Esophagus squamous epithelium (tissue), 5 donors: ENCODE measurements around the gene AFDN. TPM values are rescaled to one million over a fixed set of nuclear protein-coding genes. Genes with fewer than 3 reads are reported as not detected.

Experiments
- DNase-seq: peaks from one replicate; lab custom pipeline; 2025; lab: John Stamatoyannopoulos, UW
- H3K27ac ChIP-seq, 4 donors: fragments of 200-600 bp; sonication (generic); one replicate each; pipeline ENCODE4 v1.5.1; 2016 to 2019; ENCODE audit warnings: mild to moderate bottlenecking in 1 of 4
- H3K27me3 ChIP-seq, 4 donors: fragments of 200-600 bp; sonication (generic); 1 replicate in 3 of 4; 2 replicates in 1 of 4; pipeline versions ENCODE4 v1.5.1 to v1.6.0; 2017 to 2021; ENCODE audit warnings: antibody characterized with exemption in 1 of 4
- H3K36me3 ChIP-seq, 3 donors: fragments of 200-600 bp; sonication (generic); one replicate each; pipeline ENCODE4 v1.5.1; 2016 to 2019
- H3K4me1 ChIP-seq, 3 donors: fragments of 200-600 bp; sonication (generic); one replicate each; pipeline ENCODE4 v1.5.1; 2017 to 2019
- H3K4me3 ChIP-seq, 4 donors: fragments of 200-600 bp; sonication (generic); 1 replicate in 3 of 4; 2 replicates in 1 of 4; pipeline ENCODE4 v1.5.1; 2016 to 2019; ENCODE audit warnings: mild to moderate bottlenecking in 2 of 4, moderate library complexity in 1 of 4
- H3K9me3 ChIP-seq, 3 donors: fragments of 200-600 bp; sonication (generic); one replicate each; pipeline ENCODE4 v1.5.1; 2016 to 2019
- POLR2A ChIP-seq, 4 donors: fragments of 450-650 bp; IDR thresholded peaks; one replicate each; pipeline ENCODE4 v1.6.1; 2017; ENCODE audit warnings: antibody characterized with exemption in 4 of 4, mild to moderate bottlenecking in 4 of 4, moderate library complexity in 3 of 4
- WGBS, 2 donors: methylation state at CpG; one replicate each; pipeline ENCODE4 v1.1.5; 2018; 5-methylcytosine and 5-hydroxymethylcytosine counted together
- intact Hi-C: fragments of 100-400 bp; cut with DNase I; formaldehyde crosslinking; loops from one replicate; pipeline ENCODE4 v1.15.0; 2022
- total RNA-seq, 4 donors: library from RNA; depleted of rRNA; stranded (reverse); fragments of >200 nt; gene quantifications; one replicate each; pipeline ENCODE4 v1.1.0, GENCODE V29; 2016
- TF ChIP-seq, protein P1 (sequence below), 6 experiments: fragments of 450-650 bp in 4 of 6; fragments of 200-600 bp in 2 of 6; sonication (generic) in 2 of 6; IDR thresholded peaks; one replicate each; pipeline ENCODE4 v1.5.1; 2016 to 2019; ENCODE audit warnings: antibody characterized with exemption in 6 of 6, mild to moderate bottlenecking in 4 of 6, moderate library complexity in 4 of 6
- donor health status: DM: yes; HTN: yes; CAD: no.

The AFDN gene
- total RNA-seq, 4 donors from 2014 or later: 93.8 to 250 (median 204) TPM

DNA sequence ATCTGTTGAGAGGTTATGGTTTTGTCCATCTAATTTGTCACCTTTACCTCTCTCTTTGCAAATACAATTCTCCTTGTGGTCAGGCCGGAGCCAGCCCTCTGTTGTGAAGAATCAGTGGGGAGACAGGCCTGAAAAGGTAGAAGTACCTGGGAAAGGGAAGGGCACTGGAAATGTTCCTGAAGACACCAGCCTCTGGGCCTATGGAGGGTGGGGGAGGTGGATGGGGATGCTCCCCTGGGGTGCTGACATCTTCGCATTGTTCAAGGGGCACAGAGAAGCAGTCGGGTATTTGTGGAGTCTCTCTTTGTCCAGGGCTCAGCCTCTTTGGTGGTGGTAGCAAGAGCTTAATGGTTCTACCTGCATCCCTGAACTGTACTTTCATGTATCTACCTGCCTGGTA lies 24.4 kb upstream of the AFDN start:
- TF ChIP-seq POLR2A (IDR thresholded peaks at IDR 0.05): no peak
- TF ChIP-seq, protein P1, sequence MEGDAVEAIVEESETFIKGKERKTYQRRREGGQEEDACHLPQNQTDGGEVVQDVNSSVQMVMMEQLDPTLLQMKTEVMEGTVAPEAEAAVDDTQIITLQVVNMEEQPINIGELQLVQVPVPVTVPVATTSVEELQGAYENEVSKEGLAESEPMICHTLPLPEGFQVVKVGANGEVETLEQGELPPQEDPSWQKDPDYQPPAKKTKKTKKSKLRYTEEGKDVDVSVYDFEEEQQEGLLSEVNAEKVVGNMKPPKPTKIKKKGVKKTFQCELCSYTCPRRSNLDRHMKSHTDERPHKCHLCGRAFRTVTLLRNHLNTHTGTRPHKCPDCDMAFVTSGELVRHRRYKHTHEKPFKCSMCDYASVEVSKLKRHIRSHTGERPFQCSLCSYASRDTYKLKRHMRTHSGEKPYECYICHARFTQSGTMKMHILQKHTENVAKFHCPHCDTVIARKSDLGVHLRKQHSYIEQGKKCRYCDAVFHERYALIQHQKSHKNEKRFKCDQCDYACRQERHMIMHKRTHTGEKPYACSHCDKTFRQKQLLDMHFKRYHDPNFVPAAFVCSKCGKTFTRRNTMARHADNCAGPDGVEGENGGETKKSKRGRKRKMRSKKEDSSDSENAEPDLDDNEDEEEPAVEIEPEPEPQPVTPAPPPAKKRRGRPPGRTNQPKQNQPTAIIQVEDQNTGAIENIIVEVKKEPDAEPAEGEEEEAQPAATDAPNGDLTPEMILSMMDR (IDR thresholded peaks at IDR 0.05): no peak
- H3K4me3 ChIP-seq: no peak overlapping the region
- no peak overlapping the region for H3K27ac ChIP-seq
- 84 to 86% methylated on average over 3 of the region's 3 CpGs for WGBS, 2 donors
- no peaks in the 10 kb centered on the region for H3K9me3 ChIP-seq
- no peak for DNase-seq
- no peaks in the 10 kb centered on the region for H3K36me3 ChIP-seq
- H3K4me1 ChIP-seq: peaks cover 0 to 20% (median 0%) of the 10 kb centered on the region in 3 donors
- H3K27me3 ChIP-seq: peaks cover 0 to 24% (median 0%) of the 10 kb centered on the region in 4 donors
- intact Hi-C loops: no loop called here

DNA sequence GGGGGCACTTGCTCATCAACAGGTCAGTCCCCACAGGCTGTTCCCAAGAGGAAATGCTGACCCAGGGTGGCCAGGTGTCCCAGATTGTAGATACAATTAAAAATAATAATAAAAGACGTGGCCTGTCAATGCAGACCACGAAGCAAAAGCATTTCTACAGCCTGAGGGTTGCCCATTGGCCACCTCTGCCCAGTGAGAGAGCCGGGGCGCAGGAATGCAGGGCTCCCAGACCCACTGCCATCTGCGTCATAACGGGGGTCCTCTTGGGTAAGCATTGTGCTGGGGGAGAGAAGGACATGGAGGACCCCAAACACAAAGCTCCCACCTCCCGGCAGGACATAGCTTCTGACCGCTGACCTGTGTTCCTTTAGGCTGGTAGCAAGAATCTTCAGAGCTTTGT lies 22.9 kb upstream of the AFDN start:
- Histone ChIP-seq H3K4me3 (no peak overlapping the region), H3K36me3 (no peaks in the 10 kb centered on the region), H3K4me1 (peaks cover 0 to 19% (median 0%) of the 10 kb centered on the region in 3 donors), H3K27ac (no peak overlapping the region), H3K27me3 (peaks cover 0 to 9% (median 0%) of the 10 kb centered on the region in 4 donors), H3K9me3 (no peaks in the 10 kb centered on the region)
- DNase-seq: no peak
- TF ChIP-seq, protein P1 (IDR thresholded peaks at IDR 0.05): no peak
- TF ChIP-seq POLR2A (IDR thresholded peaks at IDR 0.05): no peak
- intact Hi-C loops: no loop called here
- 89% methylated on average over 2 to 8 of the region's 8 CpGs for WGBS, 2 donors

DNA sequence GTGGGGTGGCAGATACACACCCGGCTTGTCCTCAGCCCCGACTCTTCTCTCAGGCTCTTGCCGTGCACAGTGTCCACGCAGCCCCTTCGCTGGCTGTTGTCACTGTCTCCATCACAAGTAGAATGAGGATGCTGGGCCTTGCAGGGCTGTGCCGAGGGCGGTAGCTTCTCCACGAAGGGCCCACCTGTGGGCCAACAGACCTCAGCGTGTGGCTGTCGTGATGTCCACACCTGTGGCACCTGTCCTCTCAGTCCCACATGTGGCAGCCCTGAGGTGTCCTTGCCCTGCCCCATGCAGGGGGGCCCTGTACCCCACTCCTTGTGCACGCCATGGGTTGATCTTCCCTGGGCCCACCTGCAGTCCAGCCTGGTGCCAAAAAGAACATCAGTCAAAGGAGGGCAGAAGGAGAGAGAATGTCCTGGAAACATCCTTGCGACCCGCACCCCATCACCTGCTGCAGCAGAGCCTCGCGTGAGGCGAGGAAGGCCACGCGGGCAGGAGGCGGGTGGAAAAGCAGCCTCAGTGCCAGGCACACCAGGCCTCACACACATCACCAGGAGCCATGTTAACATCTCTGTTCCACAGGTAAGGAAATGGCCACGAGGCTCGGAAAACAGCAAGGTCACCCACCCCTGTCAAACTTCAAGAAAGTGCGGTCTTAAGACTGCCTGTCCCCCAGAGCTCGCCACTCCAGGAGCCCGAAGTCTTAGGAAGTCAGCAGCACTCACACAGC lies 22.3 kb upstream of the AFDN start:
- no peak for TF ChIP-seq POLR2A (IDR thresholded peaks at IDR 0.05)
- TF ChIP-seq, protein P1 (IDR thresholded peaks at IDR 0.05): no peak
- intact Hi-C loops: no loop called here
- DNase-seq: no peak

DNA sequence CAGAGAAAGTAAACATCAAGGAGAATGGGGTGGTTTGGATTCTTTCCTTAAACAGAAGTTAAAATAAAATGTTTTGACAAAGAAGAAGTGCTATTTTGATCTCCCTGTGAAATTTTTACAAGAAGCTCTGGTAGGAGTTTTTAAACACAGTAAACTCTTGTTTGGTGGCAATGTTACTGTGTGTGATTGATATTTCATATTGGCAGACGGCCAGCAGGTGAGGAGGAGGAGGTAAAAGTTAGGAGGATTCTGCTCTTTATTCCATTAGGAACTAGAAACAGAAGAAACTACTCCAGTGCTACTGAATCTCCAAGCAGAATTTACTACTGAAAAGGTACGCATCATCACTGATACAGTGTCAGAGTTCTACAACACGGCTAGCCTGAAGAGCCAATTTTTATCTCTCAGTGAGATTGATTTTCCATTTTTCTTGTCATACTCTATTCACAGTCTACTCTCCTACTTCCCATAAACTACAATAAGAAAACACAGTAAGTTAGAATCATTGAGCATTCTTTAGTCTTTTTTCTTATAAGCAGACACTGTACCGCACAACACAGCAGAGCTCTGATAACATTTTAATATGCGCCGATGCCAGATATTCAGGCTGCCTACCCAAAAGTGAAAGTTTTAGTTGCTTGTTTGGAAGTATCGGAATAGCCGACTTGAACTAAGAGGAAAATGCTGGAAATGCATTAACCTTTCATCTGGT lies 21.2 kb upstream of the AFDN start:
- no peak for DNase-seq
- peaks cover 0 to 9% (median 1%) of the 10 kb centered on the region in 4 donors for H3K27me3 ChIP-seq
- no peaks in the 10 kb centered on the region for H3K36me3 ChIP-seq
- no peak overlapping the region for H3K27ac ChIP-seq
- no peaks in the 10 kb centered on the region for H3K9me3 ChIP-seq
- H3K4me1 ChIP-seq: peaks cover 0 to 12% (median 0%) of the 10 kb centered on the region in 3 donors
- H3K4me3 ChIP-seq: no peak overlapping the region
- TF ChIP-seq POLR2A (IDR thresholded peaks at IDR 0.05): no peak
- TF ChIP-seq, protein P1 (IDR thresholded peaks at IDR 0.05): no peak
- intact Hi-C loops: no loop called here
- 46 to 71% methylated on average over 8 of the region's 8 CpGs for WGBS, 2 donors

More for the DNA sequence above, 22.3 kb upstream of the AFDN start:
- H3K27me3 ChIP-seq: peaks cover 0 to 9% (median 0%) of the 10 kb centered on the region in 4 donors
- WGBS, 2 donors: 73 to 88% methylated on average over 6 to 23 of the region's 24 CpGs
- no peaks in the 10 kb centered on the region for H3K9me3 ChIP-seq
- no peak overlapping the region for H3K27ac ChIP-seq
- H3K4me1 ChIP-seq: peaks cover 0 to 15% (median 0%) of the 10 kb centered on the region in 3 donors
- no peaks in the 10 kb centered on the region for H3K36me3 ChIP-seq
- H3K4me3 ChIP-seq: no peak overlapping the region
